Measurements from ENCODE around the gene AP1S3. TPM values are rescaled to one million over a fixed set of nuclear protein-coding genes. Genes with fewer than 3 reads are reported as not detected.
"Not testable (repeated sequence)": the region's sequence is repeated elsewhere in the genome, so short reads cannot be mapped to it uniquely, and the experiment has no call there.

AP1S3 gene
- total and polyA plus RNA-seq, 11 donors = 0.08 to 3.4 (median 0.51) TPM; not detected in 1

DNA sequence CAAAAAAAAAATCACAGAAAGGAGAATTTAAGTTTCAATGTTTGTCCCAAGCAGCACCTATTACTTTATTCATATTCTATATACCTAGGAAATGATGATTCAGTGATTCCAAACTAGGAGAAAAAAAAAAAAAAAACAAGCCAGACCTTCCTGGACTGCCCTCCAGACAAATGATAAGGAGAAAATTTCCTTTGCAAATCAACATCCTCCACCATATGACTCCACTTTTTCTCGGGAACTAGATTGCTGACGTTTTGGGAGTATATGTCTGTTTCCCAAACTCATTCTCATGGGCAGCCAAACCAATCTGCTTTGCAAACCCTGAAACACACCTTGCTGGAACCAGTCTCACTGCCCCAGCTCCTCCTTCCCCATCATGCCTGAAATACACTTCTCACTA, 16.8 kb downstream of the AP1S3 start:
- no peak overlapping the region for H3K27ac ChIP-seq
- 39 to 55% (median 52%) methylated on average over 2 of the region's 2 CpGs for WGBS, 4 donors
- no peaks in the 10 kb centered on the region for H3K27me3 ChIP-seq
- H3K4me3 ChIP-seq = no peak overlapping the region
- ATAC-seq = no peak
- intact Hi-C loops (cut with DNase I) = no loop called here
- no peaks in the 10 kb centered on the region for H3K4me1 ChIP-seq
- no peak for DNase-seq
- H3K9me3 ChIP-seq = no peaks in the 10 kb centered on the region
- no peaks in the 10 kb centered on the region for H3K36me3 ChIP-seq
- no peak for TF ChIP-seq POLR2A (IDR thresholded peaks at IDR 0.05)
- TF ChIP-seq, protein P1, sequence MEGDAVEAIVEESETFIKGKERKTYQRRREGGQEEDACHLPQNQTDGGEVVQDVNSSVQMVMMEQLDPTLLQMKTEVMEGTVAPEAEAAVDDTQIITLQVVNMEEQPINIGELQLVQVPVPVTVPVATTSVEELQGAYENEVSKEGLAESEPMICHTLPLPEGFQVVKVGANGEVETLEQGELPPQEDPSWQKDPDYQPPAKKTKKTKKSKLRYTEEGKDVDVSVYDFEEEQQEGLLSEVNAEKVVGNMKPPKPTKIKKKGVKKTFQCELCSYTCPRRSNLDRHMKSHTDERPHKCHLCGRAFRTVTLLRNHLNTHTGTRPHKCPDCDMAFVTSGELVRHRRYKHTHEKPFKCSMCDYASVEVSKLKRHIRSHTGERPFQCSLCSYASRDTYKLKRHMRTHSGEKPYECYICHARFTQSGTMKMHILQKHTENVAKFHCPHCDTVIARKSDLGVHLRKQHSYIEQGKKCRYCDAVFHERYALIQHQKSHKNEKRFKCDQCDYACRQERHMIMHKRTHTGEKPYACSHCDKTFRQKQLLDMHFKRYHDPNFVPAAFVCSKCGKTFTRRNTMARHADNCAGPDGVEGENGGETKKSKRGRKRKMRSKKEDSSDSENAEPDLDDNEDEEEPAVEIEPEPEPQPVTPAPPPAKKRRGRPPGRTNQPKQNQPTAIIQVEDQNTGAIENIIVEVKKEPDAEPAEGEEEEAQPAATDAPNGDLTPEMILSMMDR (IDR thresholded peaks at IDR 0.05) = no peak

DNA sequence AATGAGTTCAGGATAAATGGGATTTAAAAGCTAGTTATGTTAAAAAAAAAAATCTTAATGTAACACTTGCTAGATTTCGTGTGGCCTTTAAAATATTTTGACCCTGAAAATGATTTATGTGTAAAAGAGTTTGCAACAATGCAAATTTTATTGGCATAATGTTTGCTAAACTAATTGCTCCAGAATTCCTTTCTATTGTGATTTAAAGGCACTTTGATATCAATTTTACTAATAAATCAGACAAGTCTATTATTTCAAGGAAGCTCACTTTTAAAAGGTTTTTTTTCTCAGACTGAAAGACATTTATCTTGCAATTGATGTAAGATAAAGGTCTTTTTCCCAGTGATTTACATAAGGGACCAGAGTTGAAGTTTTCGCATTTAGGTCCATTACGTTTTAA, 17.5 kb downstream of the AP1S3 start:
- DNase-seq (no peak), ATAC-seq (no peak)
- 75 to 92% (median 90%) methylated on average over 3 of the region's 3 CpGs for WGBS, 4 donors
- Histone ChIP-seq H3K4me3 (no peak overlapping the region), H3K4me1 (no peaks in the 10 kb centered on the region), H3K36me3 (no peaks in the 10 kb centered on the region), H3K27ac (no peak overlapping the region), H3K27me3 (no peaks in the 10 kb centered on the region), H3K9me3 (no peaks in the 10 kb centered on the region)
- TF ChIP-seq POLR2A (IDR thresholded peaks at IDR 0.05) = no peak
- TF ChIP-seq, protein P1 (IDR thresholded peaks at IDR 0.05) = no peak
- intact Hi-C loops (cut with DNase I) = no loop called here

DNA sequence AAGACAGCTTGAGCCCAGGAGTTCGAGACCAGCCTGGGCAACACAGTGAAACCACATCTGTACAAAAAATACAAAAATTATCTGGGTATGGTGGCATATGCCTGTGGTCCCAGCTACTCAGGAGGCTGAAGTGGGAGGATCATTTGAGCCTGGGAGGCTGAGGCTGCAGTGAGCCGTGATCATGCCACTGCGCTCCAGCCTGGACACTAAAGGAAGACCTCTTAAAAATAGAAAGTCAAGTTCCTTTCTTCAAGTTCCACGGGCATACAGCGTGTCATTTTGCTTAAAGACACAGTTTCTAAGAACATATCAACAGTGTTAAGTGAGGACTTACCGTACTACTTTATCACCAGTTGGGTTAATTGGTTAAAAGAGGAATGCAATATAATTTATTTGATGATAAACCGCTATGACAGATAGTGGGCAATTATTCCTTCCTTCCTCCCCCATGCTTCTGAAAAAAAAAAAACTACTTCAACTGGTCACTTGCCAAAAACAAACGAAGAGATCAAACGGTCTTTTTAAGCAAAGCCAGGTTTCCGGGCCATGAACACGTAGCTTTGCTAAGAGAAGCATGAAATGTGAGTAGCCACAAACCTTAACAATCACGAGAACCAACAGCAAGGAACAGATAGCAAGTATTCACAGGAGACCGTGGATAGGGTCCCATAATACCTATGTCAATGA, 21.4 kb downstream of the AP1S3 start:
- no peaks in the 10 kb centered on the region for H3K36me3 ChIP-seq
- no peaks in the 10 kb centered on the region for H3K9me3 ChIP-seq
- H3K27me3 ChIP-seq = no peaks in the 10 kb centered on the region
- 80 to 83% (median 83%) methylated on average over 13 of the region's 13 CpGs for WGBS, 4 donors
- intact Hi-C loops (cut with DNase I) = no loop called here
- H3K27ac ChIP-seq = no peak overlapping the region
- H3K4me1 ChIP-seq = no peaks in the 10 kb centered on the region
- no peak overlapping the region for H3K4me3 ChIP-seq
- TF ChIP-seq, protein P1 (IDR thresholded peaks at IDR 0.05) = no peak
- no peak for TF ChIP-seq POLR2A (IDR thresholded peaks at IDR 0.05)
- ATAC-seq = no peak
- no peak for DNase-seq

DNA sequence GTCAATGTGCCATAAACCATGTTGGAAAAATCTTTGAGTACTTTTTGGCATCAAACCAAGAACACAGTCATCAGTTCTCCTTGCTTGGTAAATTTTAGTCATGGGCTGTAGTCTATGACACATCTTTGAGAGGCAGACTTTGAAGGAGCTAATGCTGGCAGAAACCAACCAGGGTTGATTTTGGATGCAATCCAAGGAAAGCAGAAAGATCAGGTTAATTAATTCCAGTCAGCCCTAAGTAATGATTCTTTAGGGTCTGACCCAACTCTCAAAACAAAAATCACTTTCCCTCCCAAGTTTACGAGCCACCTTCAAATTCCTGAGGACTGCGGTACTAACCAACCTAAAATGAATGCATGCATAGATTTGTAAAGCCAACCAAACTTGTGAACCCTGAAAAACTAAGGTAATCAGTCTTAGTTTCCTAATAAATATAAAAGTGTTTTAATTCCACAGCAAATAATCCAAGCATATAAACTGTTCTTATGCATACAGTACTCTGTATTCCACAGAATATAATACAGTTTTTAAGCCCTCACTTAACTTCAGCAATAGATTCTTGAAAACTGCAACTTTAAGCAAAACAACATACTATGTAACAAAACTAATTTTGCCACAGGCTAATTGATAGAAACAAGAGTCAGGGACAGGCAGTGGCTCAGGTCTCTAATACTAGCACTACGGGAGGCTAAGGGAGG, 22.0 kb downstream of the AP1S3 start:
- H3K4me1 ChIP-seq = no peaks in the 10 kb centered on the region
- no peaks in the 10 kb centered on the region for H3K9me3 ChIP-seq
- H3K27ac ChIP-seq = no peak overlapping the region
- no peaks in the 10 kb centered on the region for H3K27me3 ChIP-seq
- DNase-seq = no peak
- H3K4me3 ChIP-seq = no peak overlapping the region
- no peaks in the 10 kb centered on the region for H3K36me3 ChIP-seq
- TF ChIP-seq, protein P1 (IDR thresholded peaks at IDR 0.05) = no peak
- TF ChIP-seq POLR2A (IDR thresholded peaks at IDR 0.05) = no peak
- ATAC-seq = no peak
- intact Hi-C loops (cut with DNase I) = no loop called here
- whole genome bisulfite sequencing, 4 donors = 92 to 97% (median 96%) methylated on average over 3 of the region's 3 CpGs

DNA sequence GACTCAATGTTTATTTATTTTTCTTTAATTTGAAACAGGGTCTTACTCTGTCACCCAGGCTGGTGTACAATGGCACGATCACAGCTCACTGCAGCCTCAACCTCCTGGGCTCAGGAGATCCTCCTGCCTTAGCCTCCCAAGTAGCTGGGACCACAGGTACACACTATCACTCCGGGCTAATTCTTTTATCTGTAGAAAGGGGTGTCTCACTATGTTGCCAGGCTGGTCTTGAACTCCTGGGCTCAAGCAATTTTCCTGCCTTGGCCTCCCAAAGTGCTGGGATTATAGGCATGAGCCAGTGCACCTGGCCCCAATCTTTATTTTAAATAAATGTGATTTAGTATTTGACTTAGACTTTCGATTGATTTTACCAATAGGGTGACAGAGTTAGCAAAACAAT, 22.6 kb downstream of the AP1S3 start:
- H3K27ac ChIP-seq; ATAC-seq; H3K4me1 ChIP-seq; H3K27me3 ChIP-seq; H3K4me3 ChIP-seq; H3K9me3 ChIP-seq; intact Hi-C loops (cut with DNase I); H3K36me3 ChIP-seq; DNase-seq: not testable (repeated sequence)
- 91 to 98% (median 92%) methylated on average over 3 of the region's 3 CpGs for WGBS, 4 donors

Measured in heart left ventricle (tissue), 16 donors.